PFSK-1 (cell line): ENCODE data around the gene DDB1.

Experiments used
- FOXP2 ChIP-seq: optimal IDR thresholded peaks from 2 replicates; pipeline ENCODE3; 2011; ENCODE audit warnings: borderline replicate concordance, control low read depth, inconsistent platforms; ENCODE audit not compliant: insufficient read depth; ENCODE audit errors: extremely low read length, extremely low read depth
- POLR2AphosphoS5 ChIP-seq: IDR thresholded peaks from 2 replicates; pipeline ENCODE4 v1.6.1; 2012; ENCODE audit warnings: low read depth, mild to moderate bottlenecking, control low read depth, low read length, moderate library complexity
- REST ChIP-seq, 2 experiments: IDR thresholded peaks; 2 replicates each; pipeline versions ENCODE4 v1.6.1 to v1.8.0; 2011 to 2012; ENCODE audit warnings: low read depth in 2 of 2, low read length in 2 of 2, control low read depth in 1 of 2, inconsistent platforms in 1 of 2, mild to moderate bottlenecking in 1 of 2, moderate library complexity in 1 of 2; ENCODE audit not compliant: insufficient read depth in 1 of 2
- SIN3A ChIP-seq: IDR thresholded peaks from 2 replicates; pipeline ENCODE4 v1.6.1; 2012; ENCODE audit warnings: mild to moderate bottlenecking, low read length, moderate library complexity, borderline replicate concordance; ENCODE audit not compliant: insufficient read depth
- TAF1 ChIP-seq: IDR thresholded peaks from 2 replicates; pipeline ENCODE4 v1.6.1; 2012; ENCODE audit warnings: low read length, control low read depth, borderline replicate concordance; ENCODE audit not compliant: insufficient read depth

The DDB1 gene

GRCh38 chr11:61350336-61350735 is 17.4 kb upstream of the DDB1 start:
- no peak for TF ChIP-seq SIN3A
- TF ChIP-seq FOXP2, result no peak
- no peak for TF ChIP-seq POLR2AphosphoS5
- TF ChIP-seq REST (IDR thresholded peaks at IDR 0.05; ENCODE audit: insufficient read depth in 1 of 2, low read depth in 2 of 2, low read length in 2 of 2), result no peak
- TF ChIP-seq TAF1, result no peak

- no peak for TF ChIP-seq SIN3A
- no peak for TF ChIP-seq REST (IDR thresholded peaks at IDR 0.05; ENCODE audit: insufficient read depth in 1 of 2, low read depth in 2 of 2, low read length in 2 of 2)
- no peak for TF ChIP-seq FOXP2
- TF ChIP-seq TAF1, result no peak
- TF ChIP-seq POLR2AphosphoS5, result no peak
Observed at GRCh38 chr11:61349916-61350315, 17.0 kb upstream of the DDB1 start.

- TF ChIP-seq POLR2AphosphoS5 (no peak), SIN3A (no peak), REST (IDR thresholded peaks at IDR 0.05; ENCODE audit: insufficient read depth in 1 of 2, low read depth in 2 of 2, low read length in 2 of 2) (no peak), FOXP2 (no peak), TAF1 (no peak)
Observed at GRCh38 chr11:61349189-61349751, 16.4 kb upstream of the DDB1 start.

GRCh38 chr11:61347916-61348461 is 15.1 kb upstream of the DDB1 start:
- no peak for TF ChIP-seq POLR2AphosphoS5
- TF ChIP-seq TAF1, result no peak
- no peak for TF ChIP-seq SIN3A
- TF ChIP-seq FOXP2, result no peak
- TF ChIP-seq REST (IDR thresholded peaks at IDR 0.05; ENCODE audit: insufficient read depth in 1 of 2, low read depth in 2 of 2, low read length in 2 of 2), result no peak
